ENCODE measurements around the gene PTBP3.
"Not testable (repeated sequence)": the region's sequence is repeated elsewhere in the genome, so short reads cannot be mapped to it uniquely, and the experiment has no call there.

PTBP3 gene

GRCh38 chr9:112267086-112267485 is 66.3 kb downstream of the PTBP3 start:
- DNase-seq = not testable (repeated sequence)

GRCh38 chr9:112265391-112265790 is 68.0 kb downstream of the PTBP3 start:
- DNase-seq = no peak

- no peak for DNase-seq
These were observed 70.8 kb downstream of the PTBP3 start for GRCh38 chr9:112262577-112262976.

GRCh38 chr9:112261133-112261532 is 72.3 kb downstream of the PTBP3 start:
- no peak for DNase-seq

- DNase-seq = no peak
These were observed 75.3 kb downstream of the PTBP3 start for GRCh38 chr9:112258106-112258505.

GRCh38 chr9:112252194-112252593 is 81.2 kb downstream of the PTBP3 start:
- no peak for DNase-seq

GRCh38 chr9:112249277-112249676 is 84.1 kb downstream of the PTBP3 start:
- no peak for DNase-seq

GRCh38 chr9:112248722-112249121 is 84.7 kb downstream of the PTBP3 start:
- no peak for DNase-seq

- no peak for DNase-seq
These were observed 86.3 kb downstream of the PTBP3 start for GRCh38 chr9:112247090-112247489.

GRCh38 chr9:112245126-112245525 is 88.3 kb downstream of the PTBP3 start:
- no peak for DNase-seq

- DNase-seq = no peak
These were observed 91.1 kb downstream of the PTBP3 start for GRCh38 chr9:112242147-112242804.

GRCh38 chr9:112241491-112241890 is 91.9 kb downstream of the PTBP3 start:
- DNase-seq = no peak

- DNase-seq = no peak
These were observed 93.7 kb downstream of the PTBP3 start for GRCh38 chr9:112239708-112240107.

GRCh38 chr9:112239284-112239683 is 94.1 kb downstream of the PTBP3 start:
- DNase-seq = no peak

GRCh38 chr9:112234779-112235178 is 98.6 kb downstream of the PTBP3 start:
- no peak for DNase-seq

- DNase-seq = no peak
These were observed 99.7 kb downstream of the PTBP3 start for GRCh38 chr9:112233769-112234168.

- DNase-seq = no peak
These were observed 101.2 kb downstream of the PTBP3 start for GRCh38 chr9:112232233-112232632.

GRCh38 chr9:112226091-112226490 is 107.3 kb downstream of the PTBP3 start:
- no peak for DNase-seq

- DNase-seq = no peak
These were observed 108.8 kb downstream of the PTBP3 start for GRCh38 chr9:112224401-112225289.

- no peak for DNase-seq
These were observed 114.5 kb downstream of the PTBP3 start for GRCh38 chr9:112218908-112219307.

- no peak for DNase-seq
These were observed 120.5 kb downstream of the PTBP3 start for GRCh38 chr9:112212926-112213325.

GRCh38 chr9:112207451-112207850 is 126.0 kb downstream of the PTBP3 start:
- DNase-seq = no peak

GRCh38 chr9:112203536-112203935 is 129.9 kb downstream of the PTBP3 start:
- no peak for DNase-seq

- no peak for DNase-seq
These were observed 132.7 kb downstream of the PTBP3 start for GRCh38 chr9:112200711-112201110.
